WI38 (cell line): ENCODE results near the gene KCNN2.

Source experiments
- H3K4me3 ChIP-seq: 2 replicates; pipeline ENCODE4 v1.5.1; 2011; ENCODE audit warnings: low read depth, mild to moderate bottlenecking, control low read depth, low read length
- CTCF ChIP-seq: IDR thresholded peaks from 2 replicates; pipeline ENCODE4 v1.5.1; 2012; ENCODE audit warnings: low read depth, mild to moderate bottlenecking, control low read depth, low read length

Gene KCNN2

DNA sequence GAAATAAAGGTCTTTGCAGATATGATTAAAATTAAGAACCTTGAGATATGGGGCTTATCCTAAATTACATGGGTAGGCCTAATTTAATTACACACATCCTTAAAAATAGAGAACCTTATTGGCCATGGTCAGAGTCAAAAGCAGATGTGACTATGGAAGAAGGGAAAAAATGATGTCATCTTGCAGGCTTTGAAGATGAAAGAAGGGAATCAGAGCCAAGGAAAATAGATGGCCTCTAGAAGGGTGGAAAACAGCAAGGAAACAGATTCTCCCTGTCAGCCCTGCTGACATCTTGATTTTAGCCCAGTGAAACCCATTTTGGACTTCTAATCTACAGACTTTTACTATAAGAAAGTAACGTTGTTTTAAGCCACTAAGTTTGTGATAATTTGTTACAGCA lies 37.6 kb upstream of the KCNN2 start:
- no peak for TF ChIP-seq CTCF
- H3K4me3 ChIP-seq = no peak overlapping the region

GRCh38 chr5:114325541-114325940 lies 36.3 kb upstream of the KCNN2 start:
- no peak overlapping the region for H3K4me3 ChIP-seq
- no peak for TF ChIP-seq CTCF

GRCh38 chr5:114327474-114327873 lies 34.4 kb upstream of the KCNN2 start:
- no peak for TF ChIP-seq CTCF
- H3K4me3 ChIP-seq = no peak overlapping the region

GRCh38 chr5:114327987-114328386 lies 33.9 kb upstream of the KCNN2 start:
- TF ChIP-seq CTCF = no peak
- no peak overlapping the region for H3K4me3 ChIP-seq

- H3K4me3 ChIP-seq = no peak overlapping the region
- TF ChIP-seq CTCF = no peak
These were observed 30.8 kb upstream of the KCNN2 start for GRCh38 chr5:114330916-114331531.

DNA sequence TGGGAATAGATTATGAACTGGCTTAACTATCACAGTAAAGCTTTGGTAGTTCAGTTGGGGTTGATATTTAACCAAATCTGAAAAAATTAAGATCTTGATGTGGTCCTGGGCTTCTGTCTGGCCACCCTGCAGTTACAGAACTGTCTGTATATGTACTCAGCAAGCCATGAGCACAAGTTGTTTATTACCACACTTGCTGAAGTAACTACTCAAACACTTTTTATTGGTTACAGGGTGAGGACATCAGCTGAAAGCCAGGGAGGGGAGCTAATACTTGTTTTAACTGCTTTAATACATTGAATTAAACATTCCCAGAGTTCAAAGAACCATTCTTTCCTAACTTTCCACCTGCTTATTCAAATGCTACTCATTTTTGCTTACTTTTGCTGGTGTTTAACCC lies 29.4 kb upstream of the KCNN2 start:
- TF ChIP-seq CTCF = no peak

DNA sequence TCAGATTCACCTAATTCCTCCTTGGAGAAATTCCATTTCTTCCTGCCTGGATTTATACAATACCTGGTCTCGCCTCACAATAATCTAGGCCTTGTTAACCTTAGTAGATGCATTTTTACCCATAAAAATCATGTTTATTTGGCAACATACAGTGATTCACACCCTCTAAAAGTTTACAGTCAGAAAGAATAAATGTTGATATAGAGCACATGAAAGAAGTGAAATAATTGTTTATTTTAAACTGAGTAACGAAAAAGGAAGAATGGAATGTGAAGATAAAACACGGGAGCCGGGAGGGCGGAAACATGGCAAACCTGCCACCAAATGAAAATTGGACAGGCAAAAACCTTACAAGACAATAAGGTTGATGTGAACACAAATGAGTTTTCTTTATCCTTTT lies 28.9 kb upstream of the KCNN2 start:
- H3K4me3 ChIP-seq = no peak overlapping the region
- no peak for TF ChIP-seq CTCF

More for the DNA sequence above, 29.4 kb upstream of the KCNN2 start:
- no peak overlapping the region for H3K4me3 ChIP-seq
